GM13976 (cell line): ENCODE results near the gene SCN9A.

Experiments
- DNase-seq: peaks from one replicate; pipeline ENCODE4 v3.0.0; 2012; ENCODE audit warnings: low spot score
- in situ Hi-C: fragments of 300-500 bp; cut with MboI; formaldehyde crosslinking; loops from one replicate; pipeline ENCODE4 v1.12.0; 2022; ENCODE audit warnings: low sequenced_read_pairs, mixed read lengths, inconsistent platforms; ENCODE audit not compliant: unreplicated experiment
- TF ChIP-seq, protein P1 (sequence below): IDR thresholded peaks from 2 replicates; pipeline ENCODE4 v1.5.1; 2012; ENCODE audit warnings: borderline replicate concordance, mild to moderate bottlenecking; ENCODE audit not compliant: insufficient read depth; ENCODE audit errors: extremely low read depth, missing control alignments, control extremely low read depth

SCN9A gene

GRCh38 chr2:166242309-166242708 is 133.4 kb downstream of the SCN9A start:
- in situ Hi-C loops, result no loop called here
- DNase-seq, result no peak
- TF ChIP-seq, protein P1, sequence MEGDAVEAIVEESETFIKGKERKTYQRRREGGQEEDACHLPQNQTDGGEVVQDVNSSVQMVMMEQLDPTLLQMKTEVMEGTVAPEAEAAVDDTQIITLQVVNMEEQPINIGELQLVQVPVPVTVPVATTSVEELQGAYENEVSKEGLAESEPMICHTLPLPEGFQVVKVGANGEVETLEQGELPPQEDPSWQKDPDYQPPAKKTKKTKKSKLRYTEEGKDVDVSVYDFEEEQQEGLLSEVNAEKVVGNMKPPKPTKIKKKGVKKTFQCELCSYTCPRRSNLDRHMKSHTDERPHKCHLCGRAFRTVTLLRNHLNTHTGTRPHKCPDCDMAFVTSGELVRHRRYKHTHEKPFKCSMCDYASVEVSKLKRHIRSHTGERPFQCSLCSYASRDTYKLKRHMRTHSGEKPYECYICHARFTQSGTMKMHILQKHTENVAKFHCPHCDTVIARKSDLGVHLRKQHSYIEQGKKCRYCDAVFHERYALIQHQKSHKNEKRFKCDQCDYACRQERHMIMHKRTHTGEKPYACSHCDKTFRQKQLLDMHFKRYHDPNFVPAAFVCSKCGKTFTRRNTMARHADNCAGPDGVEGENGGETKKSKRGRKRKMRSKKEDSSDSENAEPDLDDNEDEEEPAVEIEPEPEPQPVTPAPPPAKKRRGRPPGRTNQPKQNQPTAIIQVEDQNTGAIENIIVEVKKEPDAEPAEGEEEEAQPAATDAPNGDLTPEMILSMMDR, result no peak

GRCh38 chr2:166240387-166241313 is 135.1 kb downstream of the SCN9A start:
- TF ChIP-seq, protein P1, result no peak
- DNase-seq, result no peak
- in situ Hi-C loops, result no loop called here

DNA sequence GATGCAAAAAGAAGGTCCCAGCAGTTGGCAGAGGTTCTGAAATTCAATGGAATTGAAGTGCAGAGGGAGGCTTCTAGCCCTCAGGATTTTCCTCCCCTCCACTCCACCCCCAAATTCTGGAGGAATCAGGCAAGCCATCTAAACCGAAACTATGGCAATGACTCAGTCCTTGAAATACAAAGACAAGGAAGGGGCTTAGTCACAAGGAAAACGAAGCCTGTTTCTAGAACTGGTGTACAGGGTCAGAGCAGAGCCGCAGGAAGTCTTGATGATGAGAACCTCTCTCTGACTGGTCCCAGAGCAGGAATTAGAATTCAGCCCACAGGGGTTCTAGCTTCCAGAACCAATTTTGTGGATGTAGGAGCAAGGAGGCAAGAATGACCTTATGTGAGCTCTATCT is 136.2 kb downstream of the SCN9A start:
- TF ChIP-seq, protein P1, result no peak
- DNase-seq, result no peak
- in situ Hi-C loops, result no loop called here

GRCh38 chr2:166238176-166238575 is 137.6 kb downstream of the SCN9A start:
- TF ChIP-seq, protein P1, result no peak
- in situ Hi-C loops, result no loop called here

DNA sequence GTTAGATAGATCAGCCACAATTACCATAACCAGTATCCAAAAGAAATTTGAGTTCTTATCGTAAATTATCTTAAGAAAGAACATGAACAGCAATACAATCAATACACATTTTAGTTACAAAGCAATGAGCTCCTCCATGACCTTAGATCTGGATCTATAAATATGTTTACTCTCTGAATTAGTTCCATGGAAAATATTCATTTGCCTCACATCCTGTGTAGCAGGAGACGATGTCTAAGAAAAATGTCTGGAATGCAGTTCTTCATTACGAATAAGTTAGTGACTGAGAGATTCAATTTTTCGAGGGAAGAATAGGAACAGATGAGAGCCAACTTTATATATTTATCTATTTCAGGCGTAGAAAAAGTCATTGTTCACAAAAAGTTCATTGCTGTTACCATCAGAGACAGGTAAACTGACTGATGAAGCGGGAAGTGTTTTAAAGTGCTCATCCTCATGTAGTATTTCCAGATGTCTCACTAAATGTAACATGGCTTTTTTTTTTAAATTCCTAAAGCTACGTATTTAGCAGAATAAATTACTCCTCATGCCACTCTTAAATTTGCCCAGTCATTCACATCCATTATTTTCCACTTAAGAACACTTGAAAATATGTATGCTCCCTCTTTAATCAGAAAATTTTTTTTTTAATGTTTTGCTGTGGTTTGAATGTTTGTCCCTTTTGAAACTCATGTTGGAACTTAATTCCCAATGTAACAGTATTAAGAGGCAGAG is 141.5 kb downstream of the SCN9A start:
- in situ Hi-C loops, result no loop called here
- no peak for DNase-seq
- TF ChIP-seq, protein P1, result no peak

More at GRCh38 chr2:166238176-166238575, 137.6 kb downstream of the SCN9A start:
- no peak for DNase-seq

GRCh38 chr2:166233244-166233643 is 142.5 kb downstream of the SCN9A start:
- in situ Hi-C loops, result no loop called here
- DNase-seq, result no peak
- TF ChIP-seq, protein P1, result no peak
